Aorta (tissue), 5 donors: Measurements from ENCODE around the gene TCF4. TPM values are rescaled to one million over a fixed set of nuclear protein-coding genes. Genes with fewer than 3 reads are reported as not detected.
A peak's percentile ranks its signal among the peaks of the same experiment; 100 is the strongest.

Source experiments
- ATAC-seq: fragments of 200-7000 bp; cut with Tn5 transposase; one replicate; pipeline ENCODE4 v1.9.1; 2022; ENCODE audit warnings: moderate library complexity; ENCODE audit not compliant: low FRiP score
- DNase-seq, 2 donors: peaks; one replicate each; pipeline ENCODE4 v3.0.0-alpha.2; 2020
- H3K27ac ChIP-seq, 2 donors: one replicate each; pipeline ENCODE4 v1.5.1; 2013; ENCODE audit warnings: low read length in 2 of 2, mild to moderate bottlenecking in 2 of 2, moderate library complexity in 2 of 2, control low read depth in 1 of 2, inconsistent platforms in 1 of 2, low read depth in 1 of 2
- H3K27me3 ChIP-seq, 2 donors: one replicate each; pipeline ENCODE4 v1.6.1; 2013; ENCODE audit warnings: control low read depth in 1 of 2, low read length in 1 of 2, mild to moderate bottlenecking in 1 of 2, moderate library complexity in 1 of 2; ENCODE audit not compliant: insufficient read depth in 2 of 2, control insufficient read depth in 1 of 2
- H3K36me3 ChIP-seq, 2 donors: one replicate each; pipeline ENCODE4 v1.6.1; 2013; ENCODE audit warnings: control low read depth in 1 of 2, low read length in 1 of 2, mild to moderate bottlenecking in 1 of 2; ENCODE audit not compliant: insufficient read depth in 2 of 2, control insufficient read depth in 1 of 2
- H3K4me1 ChIP-seq, 2 donors: one replicate each; pipeline ENCODE4 v1.6.1; 2013; ENCODE audit warnings: low read length in 2 of 2, control low read depth in 1 of 2, mild to moderate bottlenecking in 1 of 2, moderate library complexity in 1 of 2; ENCODE audit not compliant: insufficient read depth in 2 of 2, control insufficient read depth in 1 of 2
- H3K4me3 ChIP-seq, 2 donors: one replicate each; pipeline ENCODE4 v1.5.1; 2013; ENCODE audit warnings: low read length in 2 of 2, control low read depth in 1 of 2, mild to moderate bottlenecking in 1 of 2
- H3K9me3 ChIP-seq: one replicate; pipeline ENCODE4 v1.6.1; 2013; ENCODE audit warnings: mild to moderate bottlenecking, low read length; ENCODE audit not compliant: control insufficient read depth
- WGBS, 2 donors: extraction: QIAGEN DNeasy Blood & Tissue Kit; methylation state at CpG; one replicate each; pipeline ENCODE4 v1.1.7; 2013; 5-methylcytosine and 5-hydroxymethylcytosine counted together
- intact Hi-C, 2 donors: fragments of 100-400 bp; cut with DNase I; formaldehyde crosslinking; loops; one replicate each; pipeline versions ENCODE4 v1.14.2 to v1.15.0; 2022
- polyA plus RNA-seq, 2 donors: library from polyadenylated mRNA; stranded (reverse); fragments of 200-250 nt; gene quantifications; one replicate each; pipeline ENCODE4 v1.2.3, GENCODE V29; 2013
- total RNA-seq, 2 donors: library from RNA; stranded (reverse); fragmentation: NEBNext Ultra II Directional; extraction: Animal tissue kit (Norgen Biotek cat#: 25700); gene quantifications; one replicate each; pipeline ENCODE4 v1.2.1, GENCODE V29; 2021
- donor health status: healthy with polysubstance abuse.
- donor health status: Bipolar disorder and iron deficiency.
- donor health status: DM: no; HTN: no; CAD: no.
- donor health status: DM: no; HTN: no; CAD: no.
- donor health status: DM: yes; HTN: yes; CAD: no.

Gene TCF4
- total and polyA plus RNA-seq, 4 donors: 11.8 to 297 (median 75.0) TPM

DNA sequence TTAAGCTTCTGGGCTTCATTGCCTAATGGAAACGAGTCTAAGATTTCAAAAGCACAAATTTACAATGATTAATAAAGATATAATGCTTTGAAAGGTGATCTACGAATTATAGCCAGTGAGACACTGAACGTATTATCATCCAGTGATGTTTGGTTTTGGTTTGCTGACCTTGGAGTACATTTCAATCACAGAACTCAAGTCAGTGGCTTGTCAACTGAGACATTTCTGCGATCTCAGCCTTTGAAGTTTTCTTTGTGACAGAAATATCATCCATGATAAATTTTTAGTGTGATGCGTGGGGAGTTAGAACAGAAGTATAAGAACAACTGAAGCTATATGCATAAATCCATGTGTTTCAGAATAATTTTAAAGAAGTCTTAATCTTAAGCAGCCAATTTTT is 263.8 kb downstream of the TCF4 start:
- Histone ChIP-seq H3K4me1 (peaks cover 0 to 3% of the 10 kb centered on the region in 2 donors), H3K27ac (no peak overlapping the region), H3K27me3 (no peaks in the 10 kb centered on the region), H3K36me3 (no peaks in the 10 kb centered on the region), H3K9me3 (no peaks in the 10 kb centered on the region), H3K4me3 (no peak overlapping the region)
- ATAC-seq (no peak), DNase-seq (no peak)
- 71 to 77% methylated on average over 5 of the region's 5 CpGs for WGBS, 2 donors
- intact Hi-C loops: loop anchor here in 1 of 2 donors (5.0 kb wide), 1 partner anchor 98 kb away; no protein-coding TSS in a partner anchor

DNA sequence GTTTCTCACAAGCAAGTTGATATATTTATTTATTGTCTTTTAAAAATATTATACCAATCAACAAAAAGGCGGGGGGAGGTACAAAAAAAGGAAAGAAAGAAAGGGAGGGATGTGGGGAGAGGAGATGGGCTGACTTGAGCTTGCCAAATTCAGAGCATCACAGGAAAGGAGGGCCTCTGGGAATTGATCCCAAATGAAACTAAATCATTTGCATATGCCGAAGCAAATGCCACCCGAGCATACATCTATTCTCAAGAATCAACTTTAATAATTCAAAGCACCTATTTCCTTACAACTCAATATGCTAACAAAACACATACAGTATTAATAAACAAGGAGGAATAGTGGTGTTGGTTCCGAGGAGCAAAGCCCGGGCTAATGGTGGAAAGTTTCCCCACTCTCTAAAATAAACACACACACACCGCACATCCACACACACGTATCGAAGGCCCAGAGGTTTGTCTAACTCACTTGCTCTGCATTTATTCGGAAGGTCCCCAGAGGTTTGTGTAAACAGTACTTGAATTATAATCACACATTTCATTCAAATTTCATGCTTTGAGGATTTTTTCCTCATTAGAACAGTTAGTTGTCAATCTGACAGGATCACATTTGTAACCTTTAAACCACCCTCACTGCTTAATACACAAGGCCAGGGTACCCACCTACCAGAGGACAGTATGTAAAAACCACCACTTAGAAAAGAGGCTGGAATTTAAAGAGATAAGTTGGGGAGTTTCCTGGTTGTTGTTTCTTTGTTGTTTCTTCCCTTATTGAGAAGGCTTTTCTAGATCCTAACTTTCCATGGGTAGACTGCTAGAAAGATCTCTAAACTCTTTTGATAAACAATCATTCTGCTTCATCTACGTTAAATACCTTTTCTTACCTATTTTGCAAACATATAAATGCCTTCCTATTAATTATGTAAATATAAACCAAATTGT is 264.7 kb downstream of the TCF4 start:
- Histone ChIP-seq H3K27me3 (no peaks in the 10 kb centered on the region), H3K9me3 (no peaks in the 10 kb centered on the region)

GRCh38 chr18:55322178-55322735 is 265.7 kb downstream of the TCF4 start:
- DNase-seq (peak; percentile 91 to 92), ATAC-seq (peak; percentile 89)
- Histone ChIP-seq H3K27ac (peak overlapping the region; percentile 32 to 94), H3K36me3 (no peaks in the 10 kb centered on the region), H3K4me3 (peak overlapping the region; percentile 96 to 99), H3K4me1 (no peaks in the 10 kb centered on the region), H3K9me3 (no peaks in the 10 kb centered on the region), H3K27me3 (no peaks in the 10 kb centered on the region)
- intact Hi-C loops: loop anchor here in 1 of 2 donors (5.0 kb wide), 1 partner anchor 100 kb away; no protein-coding TSS in a partner anchor
- 0 to 1% methylated on average over 28 to 30 of the region's 30 CpGs for WGBS, 2 donors

More for the DNA sequence above, 264.7 kb downstream of the TCF4 start:
- DNase-seq (no peak), ATAC-seq (no peak)
- H3K27ac ChIP-seq: peak overlapping the region in 1 of 2 donors; percentile 71
- H3K4me3 ChIP-seq: no peak overlapping the region
- H3K4me1 ChIP-seq: no peaks in the 10 kb centered on the region
- H3K36me3 ChIP-seq: no peaks in the 10 kb centered on the region
- WGBS, 2 donors: 55 to 65% methylated on average over 10 of the region's 10 CpGs
- intact Hi-C loops: loop anchor here in 1 of 2 donors (5.0 kb wide), 1 partner anchor 99 kb away; no protein-coding TSS in a partner anchor

DNA sequence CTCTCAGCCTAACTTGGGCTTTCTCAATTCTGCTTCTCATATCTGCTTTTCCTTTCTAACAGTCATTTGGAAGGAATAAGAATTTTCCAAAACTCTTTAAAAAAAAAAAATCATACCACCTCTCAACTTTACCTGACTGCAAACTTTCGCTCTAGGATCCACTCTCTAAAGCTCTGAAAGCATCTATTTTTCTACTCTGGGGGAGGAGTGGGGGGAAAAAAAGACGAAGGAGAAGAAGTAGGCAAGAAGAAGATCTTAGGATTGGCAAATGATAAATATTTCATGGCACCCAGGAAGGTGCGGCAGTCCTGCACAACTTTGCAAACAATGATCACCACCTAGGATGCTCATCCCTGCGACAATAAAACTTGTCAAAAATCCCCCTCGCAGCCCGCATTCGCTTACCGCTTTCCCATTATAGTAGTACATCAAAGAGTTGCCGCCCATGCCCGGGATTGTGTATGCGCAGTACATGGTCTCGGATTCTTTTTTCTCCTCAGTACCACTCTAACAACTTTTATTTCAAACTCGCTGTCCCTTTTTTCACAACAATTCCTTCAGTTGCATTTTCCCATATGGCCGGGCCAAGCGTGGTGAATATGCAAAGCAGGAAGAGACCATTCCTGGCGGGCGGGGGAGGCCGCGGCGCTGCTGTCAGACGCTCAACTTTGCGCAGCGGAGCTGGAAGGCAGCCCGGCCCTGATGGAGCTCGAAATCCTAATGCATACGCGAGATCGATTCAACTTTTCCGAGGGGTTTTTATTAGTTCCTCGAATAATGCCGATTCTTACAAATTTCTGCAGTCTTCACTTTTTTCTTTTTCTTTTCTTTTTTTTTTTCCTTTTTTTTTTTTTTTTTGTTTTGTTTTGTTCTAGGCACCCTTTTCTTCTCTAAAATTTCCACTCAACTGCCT is 266.5 kb downstream of the TCF4 start:
- peak overlapping the region; percentile 58 to 76 for H3K27ac ChIP-seq
- ATAC-seq (peak; percentile 92), DNase-seq (peak; percentile 95 to 96)
- no peaks in the 10 kb centered on the region for H3K9me3 ChIP-seq
- 0 to 1% methylated on average over 31 of the region's 31 CpGs for whole genome bisulfite sequencing, 2 donors
- peak overlapping the region; percentile 96 to 99 for H3K4me3 ChIP-seq
- H3K36me3 ChIP-seq: no peaks in the 10 kb centered on the region
- no peaks in the 10 kb centered on the region for H3K27me3 ChIP-seq
- no peaks in the 10 kb centered on the region for H3K4me1 ChIP-seq
- intact Hi-C loops: loop anchor here (2.0 to 5.0 kb wide), 2 partner anchors 77 to 101 kb away; no protein-coding TSS in a partner anchor

DNA sequence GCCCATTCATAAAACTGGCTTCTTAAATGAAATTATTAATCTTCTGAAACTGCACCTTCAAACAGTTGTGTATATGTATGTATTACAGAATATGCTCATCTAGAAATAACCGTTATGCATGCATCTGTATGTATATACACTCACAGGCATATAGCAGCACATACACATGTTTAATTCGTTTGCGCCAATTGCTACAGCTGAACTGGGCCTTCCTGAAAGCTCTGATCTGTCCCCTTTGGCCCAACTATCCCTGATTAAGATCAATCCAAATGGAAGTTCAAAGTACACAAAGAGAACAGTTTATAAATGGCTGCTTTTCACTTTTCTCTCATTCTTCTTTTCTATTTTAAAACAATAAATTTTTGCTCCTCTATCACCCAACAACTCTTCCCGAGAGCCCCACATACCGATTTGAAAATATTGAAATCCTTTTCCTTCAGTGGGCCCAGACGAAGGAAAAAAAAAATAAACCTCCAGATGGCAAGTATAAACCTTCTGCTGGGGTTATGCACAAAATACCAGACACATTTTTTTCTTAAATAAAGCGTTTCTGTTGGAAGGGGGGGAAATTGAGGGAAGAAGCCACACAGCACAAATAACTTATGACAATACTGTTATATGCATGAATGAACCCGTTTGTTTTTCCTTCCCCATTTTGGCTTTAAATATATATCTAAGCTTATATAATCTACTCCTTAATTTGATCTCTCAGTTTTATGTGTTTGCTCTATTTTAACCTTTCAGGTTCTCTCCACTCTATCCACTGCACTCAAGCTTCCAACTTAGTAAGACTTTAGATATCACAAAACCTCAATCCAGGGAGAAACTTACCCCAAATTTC is 267.3 kb downstream of the TCF4 start:
- peak overlapping the region; percentile 51 to 76 for H3K27ac ChIP-seq
- WGBS, 2 donors: 1 to 4% methylated on average over 8 of the region's 8 CpGs
- no peaks in the 10 kb centered on the region for H3K27me3 ChIP-seq
- no peak for DNase-seq
- no peaks in the 10 kb centered on the region for H3K9me3 ChIP-seq
- no peak for ATAC-seq
- intact Hi-C loops: loop anchor here (2.0 to 5.0 kb wide), 2 partner anchors 76 to 102 kb away; no protein-coding TSS in a partner anchor
- no peaks in the 10 kb centered on the region for H3K4me1 ChIP-seq
- peak overlapping the region; percentile 96 to 99 for H3K4me3 ChIP-seq
- no peaks in the 10 kb centered on the region for H3K36me3 ChIP-seq

GRCh38 chr18:55319459-55320193 is 268.4 kb downstream of the TCF4 start:
- WGBS, 2 donors: 6 to 9% methylated on average over 6 of the region's 6 CpGs
- Histone ChIP-seq H3K9me3 (no peaks in the 10 kb centered on the region), H3K4me3 (peak overlapping the region; percentile 67 to 89), H3K27ac (peak overlapping the region in 1 of 2 donors; percentile 78), H3K27me3 (no peaks in the 10 kb centered on the region), H3K4me1 (peaks cover 0 to 3% of the 10 kb centered on the region in 2 donors), H3K36me3 (no peaks in the 10 kb centered on the region)
- no peak for DNase-seq
- ATAC-seq: no peak
- intact Hi-C loops: loop anchor here (2.0 to 5.0 kb wide), 4 partner anchors 52 to 103 kb away; no protein-coding TSS in a partner anchor

DNA sequence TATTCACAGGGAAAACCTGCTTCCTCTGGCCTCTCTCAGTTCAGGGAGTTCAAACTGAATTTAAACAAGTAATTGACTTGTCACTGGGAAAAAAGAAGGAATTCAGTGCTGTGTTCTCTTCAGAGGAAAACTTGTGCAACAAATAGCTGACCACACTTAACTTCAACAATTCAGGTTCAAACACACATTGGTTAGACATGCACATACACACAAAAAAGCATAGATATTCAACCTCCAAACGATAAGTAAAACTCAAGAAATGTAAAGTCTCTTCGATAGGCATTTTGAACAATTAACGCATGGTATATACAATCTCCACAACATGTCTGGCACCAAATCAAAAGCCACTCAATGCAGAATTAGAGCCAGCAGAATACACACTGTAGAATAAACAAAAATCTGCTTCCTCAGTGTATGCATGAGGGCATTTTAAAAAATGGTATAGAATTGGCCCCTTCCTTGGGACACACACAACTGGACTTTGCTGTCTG is 269.0 kb downstream of the TCF4 start:
- 21 to 27% methylated on average over 3 of the region's 3 CpGs for WGBS, 2 donors
- intact Hi-C loops: loop anchor here (5.0 kb wide), 2 partner anchors 52 to 77 kb away; no protein-coding TSS in a partner anchor
- Histone ChIP-seq H3K4me1 (peaks cover 0 to 3% of the 10 kb centered on the region in 2 donors), H3K27me3 (no peaks in the 10 kb centered on the region), H3K9me3 (no peaks in the 10 kb centered on the region), H3K36me3 (no peaks in the 10 kb centered on the region), H3K4me3 (peak overlapping the region; percentile 67 to 89), H3K27ac (peak overlapping the region in 1 of 2 donors; percentile 78)
- ATAC-seq: no peak
- DNase-seq: no peak
